HepG2 (cell line): ENCODE measurements around the gene OXLD1. TPM values are rescaled to one million over a fixed set of nuclear protein-coding genes. Genes with fewer than 3 reads are reported as not detected.

Experiments
- AHR ChIP-seq: IDR thresholded peaks from 2 replicates; pipeline ENCODE4 v1.6.1; 2018; ENCODE audit warnings: missing genetic modification reagents, missing compliant biosample characterization
- BHLHE40 ChIP-seq: IDR thresholded peaks from 2 replicates; pipeline ENCODE4 v1.6.1; 2011; ENCODE audit warnings: low read length, improper control_type of control experiment
- EEA1 ChIP-seq: sonication (generic); formaldehyde crosslinking; IDR thresholded peaks from 2 replicates; pipeline ENCODE4 v1.5.1; 2020; ENCODE audit warnings: mild to moderate bottlenecking, missing genetic modification reagents, borderline replicate concordance
- HNF4G ChIP-seq, 2 experiments: sonication (generic) in 1 of 2; formaldehyde crosslinking in 1 of 2; IDR thresholded peaks; 2 replicates each; pipeline versions ENCODE4 v1.4.0 to v1.6.1; 2011 to 2020; ENCODE audit warnings: borderline replicate concordance in 2 of 2, low read depth in 2 of 2, mild to moderate bottlenecking in 2 of 2, low read length in 1 of 2, missing genetic modification reagents in 1 of 2, moderate library complexity in 1 of 2
- KAT8 ChIP-seq: IDR thresholded peaks from 2 replicates; pipeline ENCODE4 v1.6.1; 2016; ENCODE audit warnings: missing genetic modification reagents, missing compliant biosample characterization
- MYC ChIP-seq: sonication (generic); formaldehyde crosslinking; IDR thresholded peaks from 2 replicates; pipeline ENCODE4 v1.9.0; 2021; ENCODE audit warnings: missing genetic modification reagents, borderline replicate concordance
- NFIB ChIP-seq: sonication (generic); formaldehyde crosslinking; IDR thresholded peaks from 2 replicates; pipeline ENCODE4 v1.9.0; 2021; ENCODE audit warnings: missing genetic modification reagents, mild to moderate bottlenecking, borderline replicate concordance
- NFKBIZ ChIP-seq: IDR thresholded peaks from 2 replicates; pipeline ENCODE4 v1.6.1; 2018; ENCODE audit warnings: missing genetic modification reagents, missing compliant biosample characterization
- NFYB ChIP-seq: sonication (generic); formaldehyde crosslinking; IDR thresholded peaks from 2 replicates; pipeline ENCODE4 v1.4.0; 2020; ENCODE audit warnings: missing genetic modification reagents
- PHF21A ChIP-seq: sonication (generic); formaldehyde crosslinking; IDR thresholded peaks from 2 replicates; pipeline ENCODE4 v1.5.0; 2020; ENCODE audit warnings: mild to moderate bottlenecking, missing genetic modification reagents
- RBM22 ChIP-seq: fragments of 200-400 bp; formaldehyde crosslinking; optimal IDR thresholded peaks from 2 replicates; pipeline ENCODE3; 2017; ENCODE audit warnings: mild to moderate bottlenecking, low read length, moderate library complexity
- RCOR2 ChIP-seq: IDR thresholded peaks from 2 replicates; pipeline ENCODE4 v1.6.1; 2016; ENCODE audit warnings: missing biosample characterization, missing genetic modification reagents
- SP4 ChIP-seq: sonication (generic); formaldehyde crosslinking; IDR thresholded peaks from 2 replicates; pipeline ENCODE4 v1.8.1; 2023; ENCODE audit warnings: mild to moderate bottlenecking, missing genetic modification reagents
- XRCC5 ChIP-seq: fragments of 200-400 bp; formaldehyde crosslinking; optimal IDR thresholded peaks from 2 replicates; pipeline ENCODE3; 2017; ENCODE audit warnings: mild to moderate bottlenecking, low read length
- ZBTB1 ChIP-seq: sonication (generic); formaldehyde crosslinking; IDR thresholded peaks from 2 replicates; pipeline ENCODE4 v1.4.0; 2020; ENCODE audit warnings: missing genetic modification reagents, borderline replicate concordance
- ZBTB42 ChIP-seq: sonication (generic); formaldehyde crosslinking; IDR thresholded peaks from 2 replicates; pipeline ENCODE4 v1.5.0; 2020; ENCODE audit warnings: mild to moderate bottlenecking, missing genetic modification reagents
- ZFAT ChIP-seq: sonication (generic); formaldehyde crosslinking; conservative IDR thresholded peaks from 2 replicates; pipeline ENCODE4 v1.8.1; 2023; ENCODE audit warnings: missing genetic modification reagents, inconsistent platforms
- ZFYVE20 ChIP-seq: sonication (generic); formaldehyde crosslinking; IDR thresholded peaks from 2 replicates; pipeline ENCODE4 v1.8.0; 2023; ENCODE audit warnings: low read depth, mild to moderate bottlenecking, moderate library complexity, missing genetic modification reagents, borderline replicate concordance
- ZIK1 ChIP-seq: sonication (generic); formaldehyde crosslinking; IDR thresholded peaks from 2 replicates; pipeline ENCODE4 v1.5.0; 2020; ENCODE audit warnings: mild to moderate bottlenecking, low read depth, missing genetic modification reagents, borderline replicate concordance
- ZNF333 ChIP-seq: sonication (generic); formaldehyde crosslinking; IDR thresholded peaks from 2 replicates; pipeline ENCODE4 v1.4.0; 2020; ENCODE audit warnings: mild to moderate bottlenecking, missing genetic modification reagents, borderline replicate concordance
- ZNF431 ChIP-seq: sonication (generic); formaldehyde crosslinking; IDR thresholded peaks from 2 replicates; pipeline ENCODE4 v1.9.0; 2022; ENCODE audit warnings: missing genetic modification reagents, low read depth, mild to moderate bottlenecking, borderline replicate concordance
- ZNF589 ChIP-seq: sonication (generic); formaldehyde crosslinking; conservative IDR thresholded peaks from 2 replicates; pipeline ENCODE4 v1.8.0; 2022; ENCODE audit warnings: mild to moderate bottlenecking, moderate library complexity, missing genetic modification reagents
- ZNF737 ChIP-seq: sonication (generic); formaldehyde crosslinking; IDR thresholded peaks from 2 replicates; pipeline ENCODE4 v1.5.0; 2020; ENCODE audit warnings: missing genetic modification reagents, mild to moderate bottlenecking, borderline replicate concordance
- ZNF776 ChIP-seq: sonication (generic); formaldehyde crosslinking; IDR thresholded peaks from 2 replicates; pipeline ENCODE4 v1.4.0; 2020; ENCODE audit warnings: mild to moderate bottlenecking, missing genetic modification reagents
- ZNF883 ChIP-seq: sonication (generic); formaldehyde crosslinking; IDR thresholded peaks from 2 replicates; pipeline ENCODE4 v1.5.1; 2020; ENCODE audit warnings: mild to moderate bottlenecking, missing genetic modification reagents; ENCODE audit errors: not compliant biosample characterization
- polyA plus RNA-seq, 8 experiments: library from polyadenylated mRNA; depleted of rRNA in 3 of 8; stranded (reverse) in 7 of 8; unstranded in 1 of 8; fragments of >200 nt; fragmentation: Illumina TruSeq in 4 of 8; extraction: Trizol in 4 of 8; gene quantifications; 2 replicates each; pipeline versions ENCODE4 v1.2.1 to v1.2.3, GENCODE V29; 2011 to 2016; ENCODE audit warnings: low read depth in 4 of 8, missing spikeins in 1 of 8, mixed read lengths in 1 of 8; ENCODE audit not compliant: insufficient read depth in 1 of 8
- total RNA-seq, 5 experiments: library from RNA; depleted of rRNA; stranded (reverse); fragments of >200 nt; fragmentation: Illumina TruSeq; extraction: Trizol; gene quantifications; 2 replicates each; pipeline ENCODE4 v1.2.3, GENCODE V29; 2016; ENCODE audit warnings: low read depth in 1 of 5
- TF ChIP-seq, protein P1 (sequence below): sonication (generic); formaldehyde crosslinking; IDR thresholded peaks from 2 replicates; pipeline ENCODE4 v1.8.1; 2023; ENCODE audit warnings: mild to moderate bottlenecking, missing genetic modification reagents
- TF ChIP-seq, protein P2 (sequence below): fragments of 450-650 bp; IDR thresholded peaks from 2 replicates; pipeline ENCODE4 v1.6.1; 2016

The OXLD1 gene
- total and polyA plus RNA-seq, 2 of the 13 experiments (the other 11 are each of a cell fraction or from before 2014, with no cell fraction given) = 27.1 to 37.5 TPM

DNA sequence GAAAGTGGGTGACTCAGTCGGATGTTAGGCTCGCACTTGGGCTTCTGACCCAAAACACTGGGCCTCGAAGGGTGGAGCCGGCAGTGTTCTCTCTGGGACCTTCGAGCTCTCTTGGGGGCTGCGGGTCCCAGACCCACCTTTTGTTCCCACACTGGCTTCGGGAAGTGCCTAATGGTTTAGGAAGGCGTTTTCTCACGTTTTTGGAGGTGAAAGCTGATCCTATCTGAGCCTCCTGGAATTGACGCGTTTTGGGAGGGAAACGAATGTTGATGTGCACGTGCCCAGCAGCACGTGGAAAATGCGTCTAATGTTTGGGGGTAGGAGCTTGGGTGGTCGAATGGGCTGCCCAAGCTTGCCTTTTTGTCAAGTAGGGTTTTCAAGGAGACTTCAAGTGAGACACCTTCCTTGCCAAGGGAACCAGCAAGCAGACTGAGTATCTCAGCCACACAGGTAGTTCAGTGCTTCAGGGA lies 18.1 kb upstream of the OXLD1 start (continued):
- TF ChIP-seq HNF4G (IDR thresholded peaks at IDR 0.05; ENCODE audit: borderline replicate concordance, low read depth, low read length) (no peak), HNF4G (CRISPR knock-in tag; IDR thresholded peaks at IDR 0.05; ENCODE audit: borderline replicate concordance, low read depth) (no peak), NFKBIZ (0 out of 2 replicates have a peak, but pooled peaks have one; percentile 34), ZNF737 (CRISPR knock-in tag) (0 out of 2 replicates have a peak, but pooled peaks have one; percentile 16), ZBTB1 (CRISPR knock-in tag) (no peak), NFIB (no peak), ZFAT (CRISPR knock-in tag) (no peak), KAT8 (CRISPR knock-in tag) (no peak), PHF21A (CRISPR knock-in tag) (0 out of 2 replicates have a peak, but pooled peaks have one; percentile 35), ZNF776 (CRISPR knock-in tag) (no peak), ZNF333 (CRISPR knock-in tag) (no peak), RBM22 (no peak), ZNF883 (CRISPR knock-in tag) (no peak), ZIK1 (CRISPR knock-in tag) (peak; percentile 9; the same call in 1 of the 2 replicates), ZNF589 (CRISPR knock-in tag) (peak; percentile 31; the same call in 1 of the 2 replicates), ZBTB42 (0 out of 2 replicates have a peak, but pooled peaks have one; percentile 56), SP4 (CRISPR knock-in tag) (no peak), ZFYVE20 (CRISPR knock-in tag) (0 out of 2 replicates have a peak, but pooled peaks have one; percentile 10), NFYB (CRISPR knock-in tag) (no peak), EEA1 (CRISPR knock-in tag) (peak; percentile 11; the same call in 1 of the 2 replicates), RCOR2 (CRISPR knock-in tag) (no peak), MYC (CRISPR knock-in tag) (0 out of 2 replicates have a peak, but pooled peaks have one; percentile 42), XRCC5 (no peak), BHLHE40 (peak; percentile 63), ZNF431 (CRISPR knock-in tag) (0 out of 2 replicates have a peak, but pooled peaks have one; percentile 0), AHR (CRISPR knock-in tag) (0 out of 2 replicates have a peak, but pooled peaks have one; percentile 40)
- TF ChIP-seq, protein P1, sequence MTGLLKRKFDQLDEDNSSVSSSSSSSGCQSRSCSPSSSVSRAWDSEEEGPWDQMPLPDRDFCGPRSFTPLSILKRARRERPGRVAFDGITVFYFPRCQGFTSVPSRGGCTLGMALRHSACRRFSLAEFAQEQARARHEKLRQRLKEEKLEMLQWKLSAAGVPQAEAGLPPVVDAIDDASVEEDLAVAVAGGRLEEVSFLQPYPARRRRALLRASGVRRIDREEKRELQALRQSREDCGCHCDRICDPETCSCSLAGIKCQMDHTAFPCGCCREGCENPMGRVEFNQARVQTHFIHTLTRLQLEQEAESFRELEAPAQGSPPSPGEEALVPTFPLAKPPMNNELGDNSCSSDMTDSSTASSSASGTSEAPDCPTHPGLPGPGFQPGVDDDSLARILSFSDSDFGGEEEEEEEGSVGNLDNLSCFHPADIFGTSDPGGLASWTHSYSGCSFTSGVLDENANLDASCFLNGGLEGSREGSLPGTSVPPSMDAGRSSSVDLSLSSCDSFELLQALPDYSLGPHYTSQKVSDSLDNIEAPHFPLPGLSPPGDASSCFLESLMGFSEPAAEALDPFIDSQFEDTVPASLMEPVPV (CRISPR knock-in tag) = no peak
- TF ChIP-seq, protein P2, sequence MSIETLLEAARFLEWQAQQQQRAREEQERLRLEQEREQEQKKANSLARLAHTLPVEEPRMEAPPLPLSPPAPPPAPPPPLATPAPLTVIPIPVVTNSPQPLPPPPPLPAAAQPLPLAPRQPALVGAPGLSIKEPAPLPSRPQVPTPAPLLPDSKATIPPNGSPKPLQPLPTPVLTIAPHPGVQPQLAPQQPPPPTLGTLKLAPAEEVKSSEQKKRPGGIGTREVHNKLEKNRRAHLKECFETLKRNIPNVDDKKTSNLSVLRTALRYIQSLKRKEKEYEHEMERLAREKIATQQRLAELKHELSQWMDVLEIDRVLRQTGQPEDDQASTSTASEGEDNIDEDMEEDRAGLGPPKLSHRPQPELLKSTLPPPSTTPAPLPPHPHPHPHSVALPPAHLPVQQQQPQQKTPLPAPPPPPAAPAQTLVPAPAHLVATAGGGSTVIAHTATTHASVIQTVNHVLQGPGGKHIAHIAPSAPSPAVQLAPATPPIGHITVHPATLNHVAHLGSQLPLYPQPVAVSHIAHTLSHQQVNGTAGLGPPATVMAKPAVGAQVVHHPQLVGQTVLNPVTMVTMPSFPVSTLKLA = peak; percentile 72
